ENCODE results near the gene PNKD.
"Not testable (repeated sequence)": the region's sequence is repeated elsewhere in the genome, so short reads cannot be mapped to it uniquely, and the experiment has no call there.

The PNKD gene

GRCh38 chr2:218257390-218257981 lies 12.8 kb upstream of the PNKD start:
- peak; percentile 67 for DNase-seq

- no peak for DNase-seq
Measured at GRCh38 chr2:218259099-218259961, 11.0 kb upstream of the PNKD start.

DNA sequence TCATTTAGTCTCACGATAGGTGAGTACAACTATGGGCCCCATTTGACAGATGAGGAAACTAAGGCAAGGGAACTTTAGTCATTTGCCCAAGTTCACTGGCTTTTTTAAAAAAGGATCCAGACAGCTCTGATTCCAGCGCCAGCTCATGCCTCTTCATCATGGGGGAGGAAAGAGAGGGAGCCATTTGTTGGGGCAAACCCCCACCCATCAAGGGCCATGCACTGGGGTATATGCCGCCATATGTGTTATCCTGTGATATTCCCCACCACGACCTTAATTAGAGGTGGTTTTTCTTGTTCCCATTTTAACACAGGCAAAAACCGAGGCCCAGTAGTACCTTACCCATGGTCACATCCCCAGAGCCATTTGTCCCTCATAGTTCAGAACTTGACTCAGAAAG lies 10.2 kb upstream of the PNKD start:
- DNase-seq: no peak

- DNase-seq: no peak
Measured at GRCh38 chr2:218260742-218261422, 9.4 kb upstream of the PNKD start, which contains the start of gene GPBAR1. Gene GPBAR1, plus strand, starts transcription at chr2:218261015. Its CDS starts 1,710 bp downstream, at chr2:218262725.

DNA sequence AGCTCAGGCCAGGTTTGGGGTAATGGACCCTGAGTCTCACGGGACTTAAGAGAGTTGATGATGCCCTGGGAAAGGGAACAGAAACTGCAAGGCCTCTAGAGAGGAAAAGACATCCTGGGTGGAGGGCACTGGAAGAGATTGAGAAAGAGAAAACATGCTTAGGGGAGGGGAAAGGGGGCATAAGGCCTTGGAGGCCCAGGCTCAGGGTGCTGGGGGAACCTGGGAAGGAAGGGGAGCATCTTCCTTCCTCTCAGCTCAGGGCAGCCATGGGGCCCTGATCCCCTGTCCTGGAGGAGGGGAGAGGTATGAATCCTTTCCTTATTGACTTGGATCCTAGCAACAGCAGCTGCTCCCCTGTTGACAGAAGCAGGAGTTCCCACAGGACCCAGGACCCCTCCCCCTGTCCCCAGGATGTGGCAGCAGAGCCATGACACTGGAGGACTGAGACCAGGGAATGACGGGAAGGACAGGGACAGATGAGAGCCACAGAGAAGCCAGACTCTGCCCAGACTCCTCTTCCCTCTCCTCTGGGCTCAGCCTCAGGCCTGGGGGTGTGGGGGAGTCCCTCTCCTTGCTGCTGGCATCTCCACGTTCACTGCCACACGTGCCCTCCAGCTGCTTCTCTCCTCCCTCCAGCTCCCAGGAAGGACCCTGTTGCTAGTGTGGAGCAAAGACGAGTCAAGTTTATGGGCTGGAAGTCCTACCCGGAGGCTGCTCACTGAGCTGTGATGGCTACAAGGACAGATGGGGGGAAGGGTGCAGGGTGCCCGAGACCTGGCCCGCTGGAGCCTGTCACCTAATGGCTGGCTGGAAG lies 8.7 kb upstream of the PNKD start:
- no peak for DNase-seq

- no peak for DNase-seq
Measured at GRCh38 chr2:218262237-218262600, 8.1 kb upstream of the PNKD start.

DNA sequence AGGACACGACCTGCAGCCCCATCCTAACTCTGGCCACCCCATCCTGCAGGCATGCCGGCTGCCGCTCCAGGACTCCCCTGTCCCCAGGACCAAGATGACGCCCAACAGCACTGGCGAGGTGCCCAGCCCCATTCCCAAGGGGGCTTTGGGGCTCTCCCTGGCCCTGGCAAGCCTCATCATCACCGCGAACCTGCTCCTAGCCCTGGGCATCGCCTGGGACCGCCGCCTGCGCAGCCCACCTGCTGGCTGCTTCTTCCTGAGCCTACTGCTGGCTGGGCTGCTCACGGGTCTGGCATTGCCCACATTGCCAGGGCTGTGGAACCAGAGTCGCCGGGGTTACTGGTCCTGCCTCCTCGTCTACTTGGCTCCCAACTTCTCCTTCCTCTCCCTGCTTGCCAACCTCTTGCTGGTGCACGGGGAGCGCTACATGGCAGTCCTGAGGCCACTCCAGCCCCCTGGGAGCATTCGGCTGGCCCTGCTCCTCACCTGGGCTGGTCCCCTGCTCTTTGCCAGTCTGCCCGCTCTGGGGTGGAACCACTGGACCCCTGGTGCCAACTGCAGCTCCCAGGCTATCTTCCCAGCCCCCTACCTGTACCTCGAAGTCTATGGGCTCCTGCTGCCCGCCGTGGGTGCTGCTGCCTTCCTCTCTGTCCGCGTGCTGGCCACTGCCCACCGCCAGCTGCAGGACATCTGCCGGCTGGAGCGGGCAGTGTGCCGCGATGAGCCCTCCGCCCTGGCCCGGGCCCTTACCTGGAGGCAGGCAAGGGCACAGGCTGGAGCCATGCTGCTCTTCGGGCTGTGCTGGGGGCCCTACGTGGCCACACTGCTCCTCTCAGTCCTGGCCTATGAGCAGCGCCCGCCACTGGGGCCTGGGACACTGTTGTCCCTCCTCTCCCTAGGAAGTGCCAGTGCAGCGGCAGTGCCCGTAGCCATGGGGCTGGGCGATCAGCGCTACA lies 7.4 kb upstream of the PNKD start:
- no peak for DNase-seq

GRCh38 chr2:218263817-218264641 lies 6.3 kb upstream of the PNKD start:
- DNase-seq: no peak

- no peak for DNase-seq
Measured at GRCh38 chr2:218264773-218265561, 5.4 kb upstream of the PNKD start.

GRCh38 chr2:218265626-218266025 lies 4.7 kb upstream of the PNKD start:
- DNase-seq: no peak

DNA sequence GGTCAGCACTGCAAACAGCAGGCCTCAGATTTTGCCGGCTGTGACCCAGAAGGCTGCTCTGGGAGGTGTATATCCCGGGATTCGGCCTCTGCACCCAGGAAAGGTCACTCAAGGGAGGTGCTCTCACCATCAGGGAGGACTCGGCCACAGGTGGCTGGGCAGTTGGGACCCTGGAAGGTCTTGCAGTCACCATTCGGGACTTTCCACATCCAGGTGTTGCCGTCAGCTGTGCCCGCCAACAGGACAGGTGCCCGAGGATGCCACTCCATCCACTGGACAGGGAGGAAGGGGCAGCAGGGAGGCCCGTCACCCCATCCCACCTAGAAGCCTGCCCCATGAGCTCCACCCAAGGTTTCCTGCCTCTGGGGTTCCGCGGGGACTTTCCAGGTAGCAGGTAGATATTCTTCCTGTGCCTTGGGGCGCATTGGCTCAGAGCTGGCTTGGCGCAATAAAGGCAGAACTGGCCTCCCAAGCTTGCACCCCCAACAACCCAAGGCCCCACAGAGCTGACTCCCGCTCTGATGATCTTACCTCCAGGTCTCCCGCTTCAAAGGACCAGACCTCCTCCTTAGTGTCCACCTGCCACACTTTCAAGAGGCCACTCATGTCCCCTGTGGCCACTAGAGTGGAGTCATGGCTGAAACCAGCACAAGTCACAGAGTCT lies 3.9 kb upstream of the PNKD start:
- no peak for DNase-seq

- DNase-seq: no peak
Measured at GRCh38 chr2:218267259-218267658, 3.1 kb upstream of the PNKD start.

GRCh38 chr2:218270721-218271486 lies 585 bp downstream of the PNKD start:
- no peak for DNase-seq

DNA sequence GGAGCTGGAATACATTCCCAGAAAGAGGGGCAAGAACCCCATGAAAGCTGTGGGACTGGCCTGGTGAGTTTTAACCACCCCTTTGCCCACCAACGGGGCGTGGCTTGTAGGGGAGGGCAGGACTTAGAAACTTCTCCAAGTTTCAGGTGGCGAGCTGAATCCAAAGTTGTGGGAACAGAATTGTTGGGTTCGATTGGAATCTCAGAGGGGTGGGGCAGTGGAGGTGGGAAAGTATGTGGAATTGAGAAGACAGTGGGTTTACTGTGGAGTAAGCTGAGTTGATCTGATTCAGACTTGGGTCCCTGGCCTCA lies 1.1 kb downstream of the PNKD start:
- DNase-seq: no peak

DNA sequence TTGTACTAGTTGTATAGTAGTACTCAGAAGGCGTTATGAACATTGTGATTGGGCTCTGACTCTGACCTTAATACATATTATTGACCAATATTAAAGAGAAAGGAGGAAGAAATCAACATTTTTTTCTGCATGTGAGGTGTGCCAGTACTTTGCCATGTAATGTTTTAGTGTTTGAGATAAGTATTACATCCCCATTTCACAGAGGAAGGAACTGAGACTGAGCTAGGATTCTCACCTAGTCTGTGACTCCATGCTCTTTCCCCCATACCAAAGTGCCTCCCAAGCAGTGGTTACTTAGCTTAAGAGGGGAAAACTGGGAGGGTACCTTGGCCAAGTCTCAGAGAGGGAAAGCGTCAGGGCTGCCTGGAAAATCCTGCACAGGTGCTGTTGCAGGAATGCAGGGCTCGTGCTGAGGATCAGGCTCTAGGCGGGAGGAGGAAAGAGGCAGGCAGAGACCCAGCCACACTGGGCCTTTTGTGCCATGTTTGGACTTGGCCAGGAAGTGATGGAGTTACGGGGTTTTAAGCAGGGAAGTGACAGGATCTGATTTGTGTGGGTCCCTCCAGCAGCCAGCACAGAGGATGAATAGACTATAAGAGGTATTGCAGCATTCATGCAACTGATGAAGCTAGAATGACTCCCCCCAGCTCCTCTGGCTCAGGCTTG lies 1.7 kb downstream of the PNKD start:
- DNase-seq: no peak

DNA sequence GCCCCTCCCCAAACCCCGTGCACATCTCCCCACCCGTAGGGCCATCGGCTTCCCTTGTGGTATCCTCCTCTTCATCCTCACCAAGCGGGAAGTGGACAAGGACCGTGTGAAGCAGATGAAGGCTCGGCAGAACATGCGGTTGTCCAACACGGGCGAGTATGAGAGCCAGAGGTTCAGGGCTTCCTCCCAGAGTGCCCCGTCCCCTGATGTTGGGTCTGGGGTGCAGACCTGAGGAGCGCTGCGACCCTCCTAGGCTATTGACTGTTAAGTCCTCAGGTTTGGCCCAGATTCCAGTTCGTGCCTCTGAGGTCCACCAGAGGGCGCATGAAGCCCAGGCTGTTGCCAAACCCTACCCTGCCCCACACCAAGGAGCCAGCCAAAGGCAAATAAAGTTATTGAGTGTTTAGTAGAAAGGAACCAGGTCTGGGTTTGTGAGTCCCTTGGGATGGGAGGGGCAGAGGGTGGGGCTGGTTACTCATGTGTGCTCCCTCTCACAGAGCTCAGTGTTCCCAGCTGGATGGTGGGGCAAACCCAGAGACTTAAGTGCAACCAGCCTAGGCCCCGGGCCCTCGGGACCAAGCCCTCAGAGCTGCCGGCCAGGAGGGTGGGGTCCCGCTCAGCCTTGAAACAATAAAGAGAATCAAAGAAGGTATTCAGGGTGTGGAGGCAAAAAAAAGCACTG lies 2.4 kb downstream of the PNKD start:
- peak; percentile 85 for DNase-seq

GRCh38 chr2:218273214-218273907 lies 3.0 kb downstream of the PNKD start:
- DNase-seq: not testable (repeated sequence)

Measured in CD4-positive, alpha-beta T cell treated with Interferon gamma for 1 hour (primary cell).